C4-2B (cell line): ENCODE measurements around the gene L3HYPDH.

ENCODE experiments used
- H3K27ac ChIP-seq: fragments of 450-650 bp; 2 replicates; pipeline ENCODE4 v1.5.1; 2017
- CTCF ChIP-seq: fragments of 450-650 bp; conservative IDR thresholded peaks from 2 replicates; pipeline ENCODE4 v1.5.1; 2017; ENCODE audit warnings: mild to moderate bottlenecking
- ZFX ChIP-seq: fragments of 450-650 bp; IDR thresholded peaks from 2 replicates; pipeline ENCODE4 v1.6.1; 2017

Gene L3HYPDH

DNA sequence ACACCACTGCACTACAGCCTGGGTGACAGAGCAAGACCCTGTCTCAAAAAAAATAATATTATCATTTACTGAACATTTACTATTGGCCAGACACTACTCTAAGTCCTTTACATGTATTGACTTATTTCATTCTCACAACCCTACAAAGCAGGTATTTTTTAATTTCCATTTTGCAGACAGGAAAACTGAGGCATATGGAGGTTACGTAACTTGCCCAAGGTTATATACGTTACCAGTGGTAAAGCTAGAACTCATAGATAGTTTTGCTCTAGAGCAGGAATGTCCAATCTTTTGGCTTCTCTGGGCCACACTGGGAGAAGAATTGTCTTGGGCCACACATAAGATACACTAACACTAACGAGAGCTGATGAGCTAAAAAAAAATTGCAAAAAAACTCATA is 5.7 kb downstream of the L3HYPDH start:
- H3K27ac ChIP-seq, result no peak overlapping the region
- TF ChIP-seq CTCF, result no peak
- TF ChIP-seq ZFX, result no peak

- TF ChIP-seq CTCF (no peak), ZFX (no peak)
These were observed 8.5 kb downstream of the L3HYPDH start for GRCh38 chr14:59475709-59476108.

DNA sequence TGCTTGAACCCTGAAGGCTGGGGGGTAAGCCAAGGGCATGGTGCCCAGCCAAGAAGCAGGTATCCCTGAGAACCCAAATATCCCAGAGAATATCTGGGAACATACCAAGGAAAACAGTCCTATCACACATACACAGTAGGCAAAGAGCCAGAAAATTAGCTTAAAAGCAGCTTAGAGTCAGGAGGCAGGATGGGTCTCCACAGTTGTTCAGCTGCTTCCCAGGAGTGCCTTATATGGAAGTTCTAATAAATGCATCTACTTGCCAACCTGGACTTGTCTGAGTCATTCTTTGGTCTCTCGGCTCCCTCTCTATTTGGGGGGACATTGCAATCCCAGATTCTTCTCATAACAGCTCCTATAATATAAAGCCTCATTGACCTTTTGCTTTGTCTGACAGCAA is 10.0 kb downstream of the L3HYPDH start:
- no peak for TF ChIP-seq CTCF
- no peak for TF ChIP-seq ZFX

More at GRCh38 chr14:59475709-59476108, 8.5 kb downstream of the L3HYPDH start:
- no peak overlapping the region for H3K27ac ChIP-seq

DNA sequence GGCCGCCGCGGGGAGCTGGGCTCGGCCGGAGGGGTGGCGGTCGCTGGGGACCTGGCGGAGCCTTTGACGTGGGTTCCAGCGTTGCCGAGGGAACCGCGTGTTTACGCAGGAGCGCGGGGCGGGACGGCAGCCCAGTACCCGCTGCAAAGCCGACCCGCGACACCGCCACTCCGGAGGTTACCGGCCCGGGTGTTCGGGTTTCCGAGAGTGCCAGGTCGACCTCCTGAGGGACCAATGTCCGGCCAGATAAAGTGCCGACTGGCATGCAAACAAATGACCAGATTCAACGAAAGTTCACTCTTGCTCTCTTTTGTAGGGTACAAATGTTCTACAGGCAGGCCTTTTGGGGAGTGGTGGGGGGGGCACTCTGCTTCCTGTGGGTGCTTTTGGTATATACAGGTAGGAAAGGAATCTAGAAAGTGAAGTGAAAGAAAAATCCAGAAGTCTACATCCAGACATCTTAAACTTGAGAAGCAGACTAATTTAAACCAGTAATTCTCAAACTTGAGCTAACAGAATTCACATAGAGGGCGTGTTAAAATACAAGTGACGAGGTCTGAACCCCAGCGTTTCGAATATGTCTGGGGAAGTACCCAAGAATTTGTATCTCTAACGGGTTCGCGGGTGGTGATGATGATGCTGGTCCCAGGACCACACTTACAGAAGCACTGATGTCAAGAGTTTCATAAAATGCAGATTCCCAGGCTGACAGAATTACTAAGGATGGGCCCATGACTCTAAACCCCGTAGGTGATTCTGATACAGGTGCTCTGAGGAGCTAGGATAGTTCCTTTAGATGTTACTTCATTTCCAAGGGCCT is 18.7 kb downstream of the L3HYPDH start, which contains the start of gene GPR135:
GPR135 (minus strand) TSS at position 65 of the 820 bp plus-strand sequence. CDS start 154 bp downstream, outside the sequence.
- no peak for TF ChIP-seq ZFX
- no peak for TF ChIP-seq CTCF
- H3K27ac ChIP-seq, result no peak within 1 kb of the TSS

More for the DNA sequence above, 10.0 kb downstream of the L3HYPDH start:
- H3K27ac ChIP-seq, result no peak overlapping the region

DNA sequence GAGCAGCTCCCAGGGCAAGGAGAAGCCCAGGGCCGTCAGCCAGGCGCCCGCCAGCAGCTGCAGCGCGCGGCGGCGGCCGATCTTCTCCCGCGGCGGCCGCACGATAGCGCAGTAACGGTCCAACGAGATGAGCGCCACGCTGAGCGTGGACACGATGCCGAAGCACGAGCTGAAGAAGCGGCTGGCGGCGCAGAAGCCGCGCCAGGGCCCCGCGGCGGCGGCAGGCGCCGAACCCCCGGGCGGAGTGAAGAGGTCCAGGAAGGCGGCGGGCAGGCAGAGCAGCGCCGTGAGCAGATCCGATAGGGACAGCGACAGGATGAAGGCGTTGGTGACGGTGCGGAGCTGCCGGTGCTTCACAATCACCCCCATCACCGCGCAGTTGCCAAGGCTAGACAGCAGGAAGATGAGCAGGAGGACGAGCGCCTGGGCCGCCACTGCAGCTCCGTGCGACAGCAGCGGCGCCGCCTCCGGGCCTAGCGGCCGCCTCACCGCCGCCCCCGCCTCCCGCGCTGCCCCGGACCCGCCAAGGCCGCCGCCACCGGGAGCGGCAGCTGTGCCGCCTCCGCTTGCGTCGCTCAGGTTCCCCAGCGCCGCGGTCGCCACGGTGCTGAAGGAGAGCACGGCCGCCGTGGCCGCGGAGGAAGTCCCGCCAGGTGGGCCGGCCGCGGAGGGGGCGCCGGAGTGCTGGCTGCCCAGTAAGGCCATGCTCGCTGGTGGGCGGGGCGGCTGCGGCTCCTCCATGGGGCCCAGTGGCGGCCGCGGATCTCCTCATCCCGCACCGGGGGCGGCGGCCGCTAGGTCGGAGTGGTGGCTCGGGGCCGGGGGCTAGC is 19.5 kb downstream of the L3HYPDH start:
- H3K27ac ChIP-seq, result no peak overlapping the region

DNA sequence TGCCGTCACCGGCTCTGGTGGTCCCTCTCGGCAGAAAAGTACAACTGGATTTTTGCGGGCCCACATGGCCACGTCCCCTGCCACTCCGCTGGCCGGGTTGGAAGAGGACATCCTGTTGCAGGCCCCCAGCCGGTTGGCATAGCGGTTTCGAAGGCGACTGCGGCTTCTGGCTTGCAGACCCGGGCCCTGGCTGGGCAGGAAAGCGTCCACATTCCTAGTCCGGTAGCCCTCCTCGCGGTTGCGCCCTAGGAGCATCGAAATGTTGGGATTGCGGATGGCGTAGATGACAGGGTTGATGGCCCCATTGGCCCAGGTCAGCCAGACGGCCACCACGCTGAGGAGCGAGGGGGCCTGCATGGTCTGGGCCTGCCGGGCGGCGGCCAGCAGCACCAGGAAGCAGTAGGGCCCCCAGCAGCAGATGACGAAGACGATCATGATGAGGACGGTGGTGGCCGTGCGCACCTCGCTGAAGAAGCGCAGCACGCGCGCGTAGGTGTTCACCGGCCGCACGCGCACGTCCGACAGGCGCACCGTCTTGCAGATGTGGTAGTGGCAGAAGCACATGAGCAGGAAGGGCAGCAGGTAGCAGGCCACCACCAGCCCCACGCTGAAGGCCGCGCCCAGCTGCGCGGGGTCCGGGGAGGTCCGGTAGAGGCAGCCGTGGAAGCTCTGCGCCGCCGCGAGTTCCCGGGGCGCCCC is 20.3 kb downstream of the L3HYPDH start:
- TF ChIP-seq ZFX (no peak), CTCF (no peak)
- no peak overlapping the region for H3K27ac ChIP-seq

More for the DNA sequence above, 19.5 kb downstream of the L3HYPDH start:
- TF ChIP-seq CTCF (no peak), ZFX (no peak)
